Calu3 (cell line): ENCODE results near the gene KEL. TPM values are rescaled to one million over a fixed set of nuclear protein-coding genes. Genes with fewer than 3 reads are reported as not detected.

Experiments used
- BruUV-seq: library from RNA; stranded (reverse); fragments of 400-500 nt; replicated peaks from 2 replicates; lab custom pipeline; 2021; lab: Mats Ljungman, UMichigan
- CTCF ChIA-PET: fragments of 300-600 bp; sonication (Branson Sonifier 250); formaldehyde crosslinking; loops from one replicate; lab custom pipeline; 2022; ENCODE audit warnings: antibody characterized with exemption; lab: Charles Lee
- DNase-seq: peaks from one replicate; pipeline ENCODE4 v3.0.0; 2022
- H3K27ac Mint-ChIP-seq: one replicate; pipeline ENCODE4 v1.8.0; 2022; ENCODE audit warnings: mixed read lengths; ENCODE audit not compliant: unreplicated experiment
- H3K27me3 Mint-ChIP-seq: one replicate; pipeline ENCODE4 v1.8.0; 2022; ENCODE audit warnings: mixed read lengths; ENCODE audit not compliant: unreplicated experiment
- H3K36me3 Mint-ChIP-seq: one replicate; pipeline ENCODE4 v1.8.0; 2022; ENCODE audit warnings: mild to moderate bottlenecking, moderate library complexity, mixed read lengths; ENCODE audit not compliant: insufficient read depth, unreplicated experiment
- H3K4me1 Mint-ChIP-seq: one replicate; pipeline ENCODE4 v1.8.0; 2022; ENCODE audit warnings: mild to moderate bottlenecking, low read depth, mixed read lengths; ENCODE audit not compliant: unreplicated experiment
- H3K4me3 Mint-ChIP-seq: one replicate; pipeline ENCODE4 v1.8.0; 2022; ENCODE audit warnings: mild to moderate bottlenecking, low read depth, moderate library complexity, mixed read lengths; ENCODE audit not compliant: unreplicated experiment
- H3K9me3 Mint-ChIP-seq: one replicate; pipeline ENCODE4 v1.8.0; 2022; ENCODE audit warnings: low read depth, mixed read lengths; ENCODE audit not compliant: unreplicated experiment
- intact Hi-C: fragments of 100-400 bp; cut with micrococcal nuclease; formaldehyde crosslinking; loops from one replicate; pipeline ENCODE4 v1.10.0; 2022; ENCODE audit not compliant: unreplicated experiment
- total RNA-seq: library from RNA; stranded (reverse); gene quantifications from 2 replicates; pipeline ENCODE4 v1.2.3, GENCODE V29; 2022
- TF ChIP-seq, protein P1 (sequence below): fragments of 200-600 bp; IDR thresholded peaks from one replicate; pipeline ENCODE4 v1.8.0; 2022; ENCODE audit warnings: antibody characterized with exemption; ENCODE audit not compliant: unreplicated experiment

The KEL gene
- total RNA-seq, 1 experiment from 2014 or later, result not detected

DNA sequence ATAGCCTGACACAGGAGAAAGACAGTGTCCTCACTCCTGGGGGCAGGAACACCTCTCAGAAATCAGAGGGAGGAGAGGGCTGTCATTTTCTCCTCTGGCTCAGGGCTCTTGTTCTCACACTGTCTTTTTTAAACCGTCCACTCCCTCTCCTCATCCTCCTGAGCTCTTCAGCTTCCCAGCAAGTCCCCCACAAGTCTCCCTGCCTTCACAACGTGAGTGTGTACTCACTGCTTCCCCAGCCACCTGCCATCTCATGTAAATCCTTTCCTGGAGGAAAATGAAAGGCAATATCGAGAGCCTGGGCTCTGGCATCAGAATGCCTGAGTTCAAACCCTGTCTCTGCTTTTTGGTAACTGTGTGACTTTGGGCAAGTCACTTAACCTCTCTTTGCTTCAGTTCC lies 17.2 kb downstream of the KEL start:
- no peak overlapping the region for H3K4me3 Mint-ChIP-seq
- peaks cover 91% of the 10 kb centered on the region for H3K27me3 Mint-ChIP-seq
- no peak for DNase-seq
- TF ChIP-seq, protein P1, sequence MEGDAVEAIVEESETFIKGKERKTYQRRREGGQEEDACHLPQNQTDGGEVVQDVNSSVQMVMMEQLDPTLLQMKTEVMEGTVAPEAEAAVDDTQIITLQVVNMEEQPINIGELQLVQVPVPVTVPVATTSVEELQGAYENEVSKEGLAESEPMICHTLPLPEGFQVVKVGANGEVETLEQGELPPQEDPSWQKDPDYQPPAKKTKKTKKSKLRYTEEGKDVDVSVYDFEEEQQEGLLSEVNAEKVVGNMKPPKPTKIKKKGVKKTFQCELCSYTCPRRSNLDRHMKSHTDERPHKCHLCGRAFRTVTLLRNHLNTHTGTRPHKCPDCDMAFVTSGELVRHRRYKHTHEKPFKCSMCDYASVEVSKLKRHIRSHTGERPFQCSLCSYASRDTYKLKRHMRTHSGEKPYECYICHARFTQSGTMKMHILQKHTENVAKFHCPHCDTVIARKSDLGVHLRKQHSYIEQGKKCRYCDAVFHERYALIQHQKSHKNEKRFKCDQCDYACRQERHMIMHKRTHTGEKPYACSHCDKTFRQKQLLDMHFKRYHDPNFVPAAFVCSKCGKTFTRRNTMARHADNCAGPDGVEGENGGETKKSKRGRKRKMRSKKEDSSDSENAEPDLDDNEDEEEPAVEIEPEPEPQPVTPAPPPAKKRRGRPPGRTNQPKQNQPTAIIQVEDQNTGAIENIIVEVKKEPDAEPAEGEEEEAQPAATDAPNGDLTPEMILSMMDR, result no peak
- no peak overlapping the region for H3K27ac Mint-ChIP-seq
- H3K9me3 Mint-ChIP-seq, result no peaks in the 10 kb centered on the region
- CTCF ChIA-PET, result no interaction called here
- intact Hi-C loops, result no loop called here
- H3K4me1 Mint-ChIP-seq, result no peaks in the 10 kb centered on the region
- no TSS peak for BruUV-seq
- peaks cover 4% of the 10 kb centered on the region for H3K36me3 Mint-ChIP-seq

DNA sequence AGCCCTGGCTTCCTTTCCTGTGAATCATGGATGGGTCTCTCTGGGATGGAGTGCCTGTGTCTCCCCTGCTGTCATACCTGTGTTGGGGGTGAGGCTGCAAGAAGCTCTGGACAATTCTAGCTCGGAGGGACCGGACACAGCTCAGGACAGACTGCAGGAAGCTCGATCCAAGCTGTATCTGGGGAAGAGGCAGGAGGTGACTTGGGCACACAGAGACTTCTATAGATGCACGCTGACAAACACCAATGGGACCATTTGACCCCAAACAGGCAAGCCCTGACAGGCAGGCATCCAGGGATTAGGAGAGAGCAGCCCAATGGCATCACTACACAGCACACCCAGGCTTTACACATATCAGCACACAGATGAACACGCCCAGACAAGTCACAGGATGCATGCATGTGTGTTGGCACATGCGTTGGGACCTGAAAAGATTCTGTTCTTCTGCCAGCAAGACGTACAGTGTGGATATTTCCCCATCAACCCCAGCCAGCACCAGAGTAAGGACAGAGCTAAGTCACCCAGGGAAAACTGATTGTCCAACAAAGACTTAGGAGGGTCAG lies 18.4 kb downstream of the KEL start:
- Mint-ChIP-seq H3K27me3 (peaks cover 98% of the 10 kb centered on the region), H3K36me3 (peaks cover 4% of the 10 kb centered on the region), H3K4me1 (no peaks in the 10 kb centered on the region), H3K27ac (no peak overlapping the region), H3K9me3 (no peaks in the 10 kb centered on the region), H3K4me3 (no peak overlapping the region)
- CTCF ChIA-PET, result interaction anchor here (0.6 to 0.8 kb wide), 2 partner anchors 160 to 348 kb away, joined by 4 to 5 read pairs; no protein-coding TSS in a partner anchor
- TF ChIP-seq, protein P1, result no peak
- BruUV-seq, result no TSS peak
- no peak for DNase-seq
- intact Hi-C loops, result loop anchor here (5.0 kb wide), 1 partner anchor 61 kb away; no protein-coding TSS in a partner anchor

DNA sequence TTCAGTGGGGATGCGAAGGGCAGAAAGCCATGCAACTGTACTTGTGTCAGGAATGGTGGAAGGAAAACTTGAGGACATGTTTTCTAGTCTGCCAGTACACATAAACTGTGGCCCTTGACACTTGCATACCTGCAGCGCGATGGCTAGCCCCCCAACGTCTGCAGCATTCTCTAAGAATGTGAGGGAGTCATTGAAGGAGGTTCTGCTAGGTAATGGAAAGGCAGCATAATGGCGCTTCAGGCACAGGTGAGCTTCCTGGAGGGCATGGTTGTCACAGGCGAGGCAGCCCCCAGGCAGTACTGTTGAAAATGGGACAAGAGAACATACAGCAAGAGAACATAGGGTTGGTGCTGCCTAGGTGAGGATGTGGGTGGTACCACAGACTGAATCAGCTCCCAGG lies 19.4 kb downstream of the KEL start:
- H3K4me3 Mint-ChIP-seq, result no peak overlapping the region
- no peaks in the 10 kb centered on the region for H3K4me1 Mint-ChIP-seq
- peaks cover 98% of the 10 kb centered on the region for H3K27me3 Mint-ChIP-seq
- intact Hi-C loops, result loop anchor here (5.0 kb wide), 1 partner anchor 60 kb away; no protein-coding TSS in a partner anchor
- TF ChIP-seq, protein P1, result no peak
- BruUV-seq, result no TSS peak
- no peak overlapping the region for H3K27ac Mint-ChIP-seq
- CTCF ChIA-PET, result no interaction called here
- no peak for DNase-seq
- H3K9me3 Mint-ChIP-seq, result no peaks in the 10 kb centered on the region
- H3K36me3 Mint-ChIP-seq, result peaks cover 4% of the 10 kb centered on the region

DNA sequence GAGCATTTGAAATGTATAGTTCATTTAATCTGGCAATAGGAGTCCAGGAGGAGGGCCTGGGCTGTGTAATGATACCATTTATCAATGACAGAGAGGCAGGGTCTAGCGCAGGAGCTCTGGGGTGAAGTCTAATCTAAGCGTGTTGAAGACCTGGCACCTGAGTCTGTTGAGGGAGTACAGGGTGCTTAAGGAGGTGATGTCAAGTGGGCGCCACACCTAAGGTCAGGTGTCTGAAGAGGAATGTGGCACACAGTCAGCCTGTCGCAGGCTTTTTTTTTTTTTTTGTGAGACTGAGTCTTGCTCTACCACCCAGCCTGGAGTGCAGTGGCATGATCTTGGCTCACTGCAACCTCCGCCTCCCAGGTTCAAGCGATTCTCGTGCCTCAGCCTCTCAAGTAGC lies 20.6 kb downstream of the KEL start:
- no TSS peak for BruUV-seq
- intact Hi-C loops, result loop anchor here (5.0 kb wide), 1 partner anchor 59 kb away; no protein-coding TSS in a partner anchor
- peaks cover 91% of the 10 kb centered on the region for H3K27me3 Mint-ChIP-seq

More for the DNA sequence above, 20.6 kb downstream of the KEL start:
- Mint-ChIP-seq H3K4me3 (no peak overlapping the region), H3K27ac (no peak overlapping the region), H3K36me3 (peaks cover 4% of the 10 kb centered on the region), H3K9me3 (no peaks in the 10 kb centered on the region), H3K4me1 (no peaks in the 10 kb centered on the region)
- no peak for DNase-seq
- CTCF ChIA-PET, result interaction anchor here (0.5 kb wide), 1 partner anchor 34 kb away, joined by 3 read pairs; no protein-coding TSS in a partner anchor
- TF ChIP-seq, protein P1, result no peak
